ENCODE measurements around the gene EYA4.

- no peak for TF ChIP-seq POLR2A (IDR thresholded peaks at IDR 0.05; ENCODE audit: low read depth, low read length)
- TF ChIP-seq CTCF (conservative IDR thresholded peaks at IDR 0.05; ENCODE audit: low read depth, low read length) = no peak
- no peak for TF ChIP-seq CEBPB (IDR thresholded peaks at IDR 0.05; ENCODE audit: low read depth, low read length)
- TF ChIP-seq MAZ (IDR thresholded peaks at IDR 0.05; ENCODE audit: borderline replicate concordance, low read depth, low read length) = no peak
- TF ChIP-seq RAD21 (IDR thresholded peaks at IDR 0.05; ENCODE audit: low read length) = no peak
- no peak for TF ChIP-seq RCOR1 (IDR thresholded peaks at IDR 0.05; ENCODE audit: insufficient replicate concordance, low read length)
- TF ChIP-seq MAFK (IDR thresholded peaks at IDR 0.05; ENCODE audit: low read depth, low read length) = no peak
- TF ChIP-seq MXI1 (IDR thresholded peaks at IDR 0.05; ENCODE audit: borderline replicate concordance, low read depth, low read length) = no peak
- no peak for TF ChIP-seq RFX5 (IDR thresholded peaks at IDR 0.05; ENCODE audit: low read depth, low read length)
- TF ChIP-seq USF2 (IDR thresholded peaks at IDR 0.05; ENCODE audit: low read depth, low read length) = no peak
- no peak for TF ChIP-seq ELK1 (IDR thresholded peaks at IDR 0.05; ENCODE audit: borderline replicate concordance, low read depth, low read length)
Measured at GRCh38 chr6:133394630-133395029, 153.5 kb downstream of the EYA4 start.

Data from IMR-90 (cell line).